ENCODE results near the gene COPG2. TPM values are rescaled to one million over a fixed set of nuclear protein-coding genes. Genes with fewer than 3 reads are reported as not detected.
A peak's percentile ranks its signal among the peaks of the same experiment; 100 is the strongest.

COPG2 gene
- total RNA-seq, 2 experiments from 2014 or later = 29.9 to 32.2 TPM

DNA sequence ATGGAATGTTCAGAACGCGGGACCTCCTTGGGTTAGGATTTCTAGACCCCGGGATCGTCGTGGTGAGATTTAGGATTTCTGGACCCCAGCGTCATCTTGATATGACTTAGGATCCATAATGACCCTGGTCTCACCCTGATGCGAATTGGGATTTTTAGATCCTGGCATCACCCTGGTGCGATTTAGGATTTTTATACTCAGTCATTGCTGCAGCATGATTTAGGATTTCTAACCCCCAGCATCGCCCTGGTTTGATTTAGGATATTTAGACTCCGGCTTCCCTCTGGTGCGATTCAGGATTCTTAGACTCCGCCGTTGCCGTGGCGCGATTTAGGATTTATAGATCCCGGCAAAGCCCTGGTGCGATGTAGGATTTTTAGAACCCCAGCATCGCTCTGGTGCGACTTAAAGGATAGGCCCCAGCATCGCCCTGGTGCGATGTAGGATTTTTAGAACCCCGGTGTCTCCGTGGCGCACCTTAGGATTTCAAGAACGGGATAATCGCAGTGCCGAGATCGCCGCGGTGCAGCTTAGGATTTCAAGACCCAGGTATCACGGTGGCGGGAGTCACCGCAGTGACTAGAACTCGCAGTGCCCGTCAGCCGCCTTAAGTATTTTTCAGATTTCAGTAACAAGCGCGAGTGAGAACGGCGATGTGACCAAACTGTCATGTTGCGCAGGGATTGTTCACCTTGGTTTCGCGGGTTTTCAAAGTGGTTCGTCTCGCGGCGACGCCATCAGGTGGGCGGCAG lies 175.8 kb downstream of the COPG2 start:
- H3K4me2 ChIP-seq (ENCODE audit: low read length) = no peak overlapping the region
- no peak overlapping the region for H3K27ac ChIP-seq (ENCODE audit: low read depth, low read length, poor library complexity, severe bottlenecking)
- no peak overlapping the region for H2AFZ ChIP-seq (ENCODE audit: low read length)
- POLR2A ChIA-PET = no interaction called here
- no peak overlapping the region for H3K4me3 ChIP-seq (ENCODE audit: low read depth, low read length, poor library complexity, severe bottlenecking)
- H3K36me3 ChIP-seq (ENCODE audit: insufficient read depth, low read length) = no peaks in the 10 kb centered on the region
- H4K20me1 ChIP-seq (ENCODE audit: insufficient read depth, low read length) = no peaks in the 10 kb centered on the region
- H3K9me3 ChIP-seq (ENCODE audit: low read length) = no peaks in the 10 kb centered on the region
- intact Hi-C loops (cut with micrococcal nuclease; ENCODE audit: unreplicated experiment) = no loop called here
- CTCF ChIA-PET (ENCODE audit: unreplicated experiment) = no interaction called here
- no peak for DNase-seq (ENCODE audit: low spot score)
- TF ChIP-seq, protein P1, sequence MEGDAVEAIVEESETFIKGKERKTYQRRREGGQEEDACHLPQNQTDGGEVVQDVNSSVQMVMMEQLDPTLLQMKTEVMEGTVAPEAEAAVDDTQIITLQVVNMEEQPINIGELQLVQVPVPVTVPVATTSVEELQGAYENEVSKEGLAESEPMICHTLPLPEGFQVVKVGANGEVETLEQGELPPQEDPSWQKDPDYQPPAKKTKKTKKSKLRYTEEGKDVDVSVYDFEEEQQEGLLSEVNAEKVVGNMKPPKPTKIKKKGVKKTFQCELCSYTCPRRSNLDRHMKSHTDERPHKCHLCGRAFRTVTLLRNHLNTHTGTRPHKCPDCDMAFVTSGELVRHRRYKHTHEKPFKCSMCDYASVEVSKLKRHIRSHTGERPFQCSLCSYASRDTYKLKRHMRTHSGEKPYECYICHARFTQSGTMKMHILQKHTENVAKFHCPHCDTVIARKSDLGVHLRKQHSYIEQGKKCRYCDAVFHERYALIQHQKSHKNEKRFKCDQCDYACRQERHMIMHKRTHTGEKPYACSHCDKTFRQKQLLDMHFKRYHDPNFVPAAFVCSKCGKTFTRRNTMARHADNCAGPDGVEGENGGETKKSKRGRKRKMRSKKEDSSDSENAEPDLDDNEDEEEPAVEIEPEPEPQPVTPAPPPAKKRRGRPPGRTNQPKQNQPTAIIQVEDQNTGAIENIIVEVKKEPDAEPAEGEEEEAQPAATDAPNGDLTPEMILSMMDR (conservative IDR thresholded peaks at IDR 0.05; ENCODE audit: low read length) = no peak
- TF ChIP-seq EZH2phosphoT487 (IDR thresholded peaks at IDR 0.05; ENCODE audit: borderline replicate concordance, low read depth, low read length) = peak; percentile 93
- no peaks in the 10 kb centered on the region for H3K4me1 ChIP-seq (ENCODE audit: insufficient read depth, low read length, poor library complexity, severe bottlenecking)
- no peaks in the 10 kb centered on the region for H3K79me2 ChIP-seq (ENCODE audit: insufficient read depth, low read depth, low read length)
- no peaks in the 10 kb centered on the region for H3K9me2 ChIP-seq (ENCODE audit: insufficient read depth, low read length)
- BruUV-seq (replicated peaks) = no TSS peak

DNA sequence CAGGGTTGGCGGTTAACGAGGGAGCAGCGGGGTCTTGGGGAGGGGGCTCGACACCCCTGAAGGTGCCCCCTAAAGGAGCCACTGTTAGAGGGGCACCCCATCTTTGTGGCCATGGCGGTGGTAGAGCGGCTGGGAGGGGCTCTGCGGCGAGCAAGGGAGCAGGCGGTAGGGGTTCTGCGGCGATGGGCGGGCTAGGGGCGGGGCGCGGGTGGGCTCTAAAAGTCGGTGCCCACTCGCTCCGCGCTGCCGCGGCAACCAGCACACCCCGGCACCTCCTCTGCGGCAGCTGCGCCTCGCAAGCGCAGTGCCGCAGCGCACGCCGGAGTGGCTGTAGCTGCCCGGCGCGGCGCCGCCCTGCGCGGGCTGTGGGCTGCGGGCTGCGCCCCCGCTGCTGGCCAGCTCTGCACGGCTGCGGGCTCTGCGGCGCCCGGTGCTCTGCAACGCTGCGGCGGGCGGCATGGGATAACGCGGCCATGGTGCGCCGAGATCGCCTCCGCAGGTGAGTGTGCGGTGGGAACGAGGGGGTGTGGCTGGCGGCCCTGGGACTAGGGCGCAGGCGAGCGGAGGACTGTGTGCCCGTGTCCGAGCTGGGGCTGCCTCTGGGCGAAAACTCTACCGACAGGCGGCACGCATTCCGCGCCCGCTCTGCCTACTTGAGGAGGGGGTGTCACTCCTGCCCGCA lies 176.6 kb downstream of the COPG2 start, which contains the start of gene MEST:
MEST (plus strand) TSS at position 245 of the 682 bp plus-strand sequence; CDS start at position 474, 229 bp downstream.
- Histone ChIP-seq H3K36me3 (ENCODE audit: insufficient read depth, low read length) (no peaks in the 10 kb centered on the region), H3K4me3 (ENCODE audit: low read depth, low read length, poor library complexity, severe bottlenecking) (no peak within 1 kb of the TSS), H3K27ac (ENCODE audit: low read depth, low read length, poor library complexity, severe bottlenecking) (no peak within 1 kb of the TSS), H3K9me3 (ENCODE audit: low read length) (no peaks in the 10 kb centered on the region), H3K4me1 (ENCODE audit: insufficient read depth, low read length, poor library complexity, severe bottlenecking) (no peaks in the 10 kb centered on the region), H3K4me2 (ENCODE audit: low read length) (peak within 1 kb of the TSS; percentile 31; the same call in 1 of the 2 replicates), H4K20me1 (ENCODE audit: insufficient read depth, low read length) (no peaks in the 10 kb centered on the region), H2AFZ (ENCODE audit: low read length) (no peak within 1 kb of the TSS), H3K9me2 (ENCODE audit: insufficient read depth, low read length) (no peaks in the 10 kb centered on the region), H3K79me2 (ENCODE audit: insufficient read depth, low read depth, low read length) (no peaks in the 10 kb centered on the region)
- no peak for TF ChIP-seq EZH2phosphoT487 (IDR thresholded peaks at IDR 0.05; ENCODE audit: borderline replicate concordance, low read depth, low read length)
- TF ChIP-seq, protein P1 (conservative IDR thresholded peaks at IDR 0.05; ENCODE audit: low read length) = no peak
- DNase-seq (ENCODE audit: low spot score) = no peak
- no TSS peak for BruUV-seq (replicated peaks)
- ChIA-PET CTCF (ENCODE audit: unreplicated experiment) (no interaction called here), POLR2A (no interaction called here)
- intact Hi-C loops (cut with micrococcal nuclease; ENCODE audit: unreplicated experiment) = no loop called here

Measured in OCI-LY7 (cell line).